Transverse colon (tissue), 4 donors: ENCODE data around the gene RHBDL1. TPM values are rescaled to one million over a fixed set of nuclear protein-coding genes. Genes with fewer than 3 reads are reported as not detected.

Source experiments
- DNase-seq: peaks from one replicate; pipeline ENCODE4 v3.0.0-alpha.2; 2019
- H3K27ac ChIP-seq, 4 donors: fragments of 200-600 bp; sonication (generic); 2 replicates each; pipeline ENCODE4 v1.5.1; 2016 to 2018; ENCODE audit warnings: inconsistent platforms in 4 of 4
- H3K27me3 ChIP-seq: fragments of 200-600 bp; sonication (generic); 2 replicates; pipeline ENCODE4 v1.5.1; 2017; ENCODE audit warnings: inconsistent platforms
- H3K36me3 ChIP-seq, 4 donors: fragments of 200-600 bp; sonication (generic); 2 replicates each; pipeline ENCODE4 v1.5.1; 2017 to 2019; ENCODE audit warnings: inconsistent platforms in 4 of 4
- H3K4me1 ChIP-seq, 4 donors: fragments of 200-600 bp; sonication (generic); 2 replicates each; pipeline ENCODE4 v1.5.1; 2017 to 2020; ENCODE audit warnings: inconsistent platforms in 4 of 4
- H3K4me3 ChIP-seq, 4 donors: fragments of 200-600 bp; sonication (generic); 1 replicate in 1 of 4; 2 replicates in 3 of 4; pipeline versions ENCODE4 v1.5.1 to v1.6.1; 2017 to 2019; ENCODE audit warnings: inconsistent platforms in 4 of 4
- H3K9me3 ChIP-seq, 2 donors: fragments of 200-600 bp; sonication (generic); 2 replicates each; pipeline ENCODE4 v1.5.1; 2017 to 2019; ENCODE audit warnings: inconsistent platforms in 2 of 2
- EP300 ChIP-seq: sonication (generic); formaldehyde crosslinking; IDR thresholded peaks from one replicate; pipeline ENCODE4 v1.6.1; 2017; ENCODE audit warnings: antibody characterized with exemption, low read depth
- POLR2A ChIP-seq: fragments of 450-650 bp; IDR thresholded peaks from one replicate; pipeline ENCODE4 v1.6.1; 2016; ENCODE audit warnings: antibody characterized with exemption, mild to moderate bottlenecking, moderate library complexity
- POLR2AphosphoS5 ChIP-seq, 3 donors: sonication (generic); formaldehyde crosslinking; IDR thresholded peaks; one replicate each; pipeline ENCODE4 v1.6.1; 2016; ENCODE audit warnings: antibody characterized with exemption in 3 of 3
- WGBS, 2 donors: methylation state at CpG; one replicate each; pipeline ENCODE4 v1.1.5; 2018; ENCODE audit warnings: low coverage in 1 of 2; 5-methylcytosine and 5-hydroxymethylcytosine counted together
- in situ Hi-C, 4 donors: fragments of 200-750 bp; cut with MboI; loops; one replicate each; pipeline versions ENCODE4 v1.15.0 to v1.15.1; 2017; ENCODE audit warnings: low sequenced_read_pairs in 3 of 4, low pct_ligation_motif_present in 1 of 4, low pct_unique_long_range_greater_than_20kb in 1 of 4
- intact Hi-C: fragments of 100-400 bp; cut with DNase I; formaldehyde crosslinking; loops from one replicate; pipeline ENCODE4 v1.15.1; 2023; ENCODE audit warnings: low total_unique reads
- total RNA-seq, 4 donors: library from RNA; depleted of rRNA; stranded (reverse); fragments of >200 nt; gene quantifications; one replicate each; pipeline ENCODE4 v1.1.0, GENCODE V29; 2016
- TF ChIP-seq, protein P1 (sequence below), 5 experiments: fragments of 200-600 bp in 3 of 5; fragments of 450-650 bp in 2 of 5; sonication (generic) in 3 of 5; IDR thresholded peaks; 1 replicate in 2 of 5; 2 replicates in 3 of 5; pipeline ENCODE4 v1.5.1; 2016 to 2017; ENCODE audit warnings: antibody characterized with exemption in 5 of 5, inconsistent platforms in 3 of 5, mild to moderate bottlenecking in 2 of 5, moderate library complexity in 1 of 5

The RHBDL1 gene
- total RNA-seq, 4 donors from 2014 or later = 1.8 to 39.3 (median 8.1) TPM

DNA sequence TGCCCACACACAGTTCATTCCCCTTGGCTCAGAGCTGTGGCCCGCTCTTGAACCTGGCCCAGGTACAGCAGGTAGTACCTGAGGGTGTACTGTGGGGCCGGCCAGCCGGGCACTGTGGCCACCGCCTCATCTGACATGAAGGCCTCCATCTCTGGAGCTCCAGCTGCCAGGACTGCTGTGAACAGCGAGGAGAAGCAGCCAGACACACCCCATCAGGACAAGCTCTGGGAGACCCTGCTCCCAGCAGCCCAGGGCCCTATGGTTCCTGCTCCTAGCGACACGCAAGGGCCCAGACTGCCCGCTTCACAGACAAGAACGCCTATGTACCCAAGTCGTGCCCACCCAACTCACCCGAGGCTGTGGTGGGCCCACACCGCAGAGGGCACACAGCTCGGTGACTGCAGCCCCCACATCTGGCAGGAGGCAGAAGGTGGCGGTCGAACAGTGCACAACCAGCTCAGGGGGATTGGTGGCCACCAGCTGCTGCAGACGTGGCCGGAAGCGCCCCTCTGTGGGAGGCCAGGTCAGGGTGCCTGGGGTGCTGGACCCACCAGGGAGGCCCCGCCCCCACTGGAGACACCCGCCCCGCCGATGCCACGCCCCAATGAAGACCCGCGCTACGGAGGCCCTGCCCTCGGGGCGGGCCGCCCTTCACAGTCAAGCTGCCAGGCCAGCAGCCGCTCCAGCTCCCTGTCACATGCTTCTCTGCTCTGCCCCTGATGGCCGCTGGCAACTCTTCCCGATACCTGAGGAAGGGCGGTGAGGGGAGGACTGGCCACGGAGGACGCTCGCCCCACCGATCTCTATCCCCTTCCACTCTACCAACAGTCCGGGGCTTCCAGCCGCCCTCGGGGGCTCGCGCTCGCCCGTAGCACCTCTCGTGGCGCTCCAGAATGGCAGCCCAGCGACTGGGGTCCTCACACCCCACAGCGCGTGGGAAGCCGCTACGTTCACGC lies 3.7 kb downstream of the RHBDL1 start:
- Histone ChIP-seq H3K27ac (peak overlapping the region; percentile 91 to 96 (median 95)), H3K36me3 (peaks cover 0 to 9% (median 0%) of the 10 kb centered on the region in 4 donors), H3K9me3 (no peaks in the 10 kb centered on the region), H3K4me1 (peaks cover 45 to 83% (median 64%) of the 10 kb centered on the region in 4 donors), H3K27me3 (no peaks in the 10 kb centered on the region), H3K4me3 (peak overlapping the region; percentile 25 to 81 (median 49))
- intact Hi-C loops (no loop called here), in situ Hi-C loops (no loop called here)
- 29% methylated on average over 35 of the region's 52 CpGs; no CpG with 5 or more reads in 1 of the 2 donors for WGBS, 2 donors
- DNase-seq = peak; percentile 74
- TF ChIP-seq POLR2AphosphoS5 (IDR thresholded peaks at IDR 0.05) (no peak), POLR2A (peak; percentile 5)

DNA sequence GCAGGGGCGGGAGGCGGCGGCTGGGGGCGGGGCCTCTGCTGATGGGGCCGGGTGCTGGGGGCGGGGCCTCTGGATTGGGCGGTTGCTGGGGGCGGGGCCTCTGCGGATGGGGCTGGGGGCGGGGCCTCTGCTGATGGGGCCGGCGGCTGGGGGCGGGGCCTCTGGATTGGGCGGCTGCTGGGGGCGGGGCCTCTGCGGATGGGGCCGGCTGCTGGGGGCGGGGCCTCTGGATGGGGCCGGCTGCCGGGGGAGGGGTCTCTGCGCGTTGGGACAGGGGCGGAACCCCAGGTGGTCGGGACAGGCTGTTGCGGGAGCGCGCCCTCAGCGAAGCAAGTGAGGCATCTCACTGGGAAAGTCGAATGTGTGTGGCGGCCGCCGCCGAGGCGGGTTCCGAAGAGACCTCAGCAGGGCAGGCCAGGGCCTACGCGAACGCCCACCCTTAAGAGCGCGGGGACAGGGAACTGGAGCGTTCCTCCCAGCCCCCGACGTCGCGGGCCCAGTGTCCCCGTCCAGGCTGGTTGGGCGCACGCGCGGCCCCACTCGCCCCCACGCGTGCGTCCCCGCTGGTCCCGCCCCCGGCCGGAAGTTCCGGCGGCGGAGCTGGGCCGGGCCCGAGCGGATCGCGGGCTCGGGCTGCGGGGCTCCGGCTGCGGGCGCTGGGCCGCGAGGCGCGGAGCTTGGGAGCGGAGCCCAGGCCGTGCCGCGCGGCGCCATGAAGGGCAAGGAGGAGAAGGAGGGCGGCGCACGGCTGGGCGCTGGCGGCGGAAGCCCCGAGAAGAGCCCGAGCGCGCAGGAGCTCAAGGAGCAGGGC lies 4.5 kb downstream of the RHBDL1 start, which contains the start of gene STUB1:
TSS of gene STUB1 (plus strand) at position 597 of the 811 bp plus-strand sequence. CDS start at position 713, 116 bp downstream.
- DNase-seq = peak; percentile 92
- 0% methylated on average over 54 of the region's 91 CpGs; no CpG with 5 or more reads in 1 of the 2 donors for WGBS, 2 donors
- intact Hi-C loops = no loop called here
- Histone ChIP-seq H3K36me3 (peaks cover 0 to 9% (median 0%) of the 10 kb centered on the region in 4 donors), H3K27me3 (no peaks in the 10 kb centered on the region), H3K27ac (peak within 1 kb of the TSS; percentile 91 to 96 (median 95)), H3K4me3 (peak within 1 kb of the TSS; percentile 69 to 86 (median 79)), H3K9me3 (no peaks in the 10 kb centered on the region), H3K4me1 (peaks cover 44 to 81% (median 65%) of the 10 kb centered on the region in 4 donors)
- no peak for TF ChIP-seq EP300
- peak in 2 of 3 donors; percentile 59 to 74 for TF ChIP-seq POLR2AphosphoS5 (IDR thresholded peaks at IDR 0.05)
- peak; percentile 44 for TF ChIP-seq POLR2A
- TF ChIP-seq, protein P1, sequence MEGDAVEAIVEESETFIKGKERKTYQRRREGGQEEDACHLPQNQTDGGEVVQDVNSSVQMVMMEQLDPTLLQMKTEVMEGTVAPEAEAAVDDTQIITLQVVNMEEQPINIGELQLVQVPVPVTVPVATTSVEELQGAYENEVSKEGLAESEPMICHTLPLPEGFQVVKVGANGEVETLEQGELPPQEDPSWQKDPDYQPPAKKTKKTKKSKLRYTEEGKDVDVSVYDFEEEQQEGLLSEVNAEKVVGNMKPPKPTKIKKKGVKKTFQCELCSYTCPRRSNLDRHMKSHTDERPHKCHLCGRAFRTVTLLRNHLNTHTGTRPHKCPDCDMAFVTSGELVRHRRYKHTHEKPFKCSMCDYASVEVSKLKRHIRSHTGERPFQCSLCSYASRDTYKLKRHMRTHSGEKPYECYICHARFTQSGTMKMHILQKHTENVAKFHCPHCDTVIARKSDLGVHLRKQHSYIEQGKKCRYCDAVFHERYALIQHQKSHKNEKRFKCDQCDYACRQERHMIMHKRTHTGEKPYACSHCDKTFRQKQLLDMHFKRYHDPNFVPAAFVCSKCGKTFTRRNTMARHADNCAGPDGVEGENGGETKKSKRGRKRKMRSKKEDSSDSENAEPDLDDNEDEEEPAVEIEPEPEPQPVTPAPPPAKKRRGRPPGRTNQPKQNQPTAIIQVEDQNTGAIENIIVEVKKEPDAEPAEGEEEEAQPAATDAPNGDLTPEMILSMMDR (IDR thresholded peaks at IDR 0.05) = no peak
- in situ Hi-C loops = no loop called here

DNA sequence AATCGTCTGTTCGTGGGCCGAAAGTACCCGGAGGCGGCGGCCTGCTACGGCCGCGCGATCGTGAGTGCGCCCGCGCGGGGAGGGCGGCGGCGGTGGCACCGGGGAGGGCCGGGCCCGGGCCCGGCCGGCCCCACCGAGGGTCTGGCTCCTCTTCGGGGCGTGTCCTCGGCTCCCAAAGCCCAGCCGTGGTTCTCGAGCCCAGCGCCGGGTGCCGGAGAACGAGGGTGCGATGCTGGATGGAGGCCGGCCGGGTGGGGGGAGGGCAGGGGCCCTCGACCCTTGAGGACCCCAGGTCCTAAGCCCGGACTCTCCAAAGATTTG lies 5.1 kb downstream of the RHBDL1 start:
- TF ChIP-seq, protein P1 (IDR thresholded peaks at IDR 0.05) = no peak
- TF ChIP-seq POLR2A = no peak
- TF ChIP-seq POLR2AphosphoS5 (IDR thresholded peaks at IDR 0.05) = no peak
- TF ChIP-seq EP300 = no peak
- H3K36me3 ChIP-seq = peaks cover 0 to 9% (median 0%) of the 10 kb centered on the region in 4 donors
- 1% methylated on average over 27 of the region's 38 CpGs; no CpG with 5 or more reads in 1 of the 2 donors for WGBS, 2 donors
- no peaks in the 10 kb centered on the region for H3K9me3 ChIP-seq
- peaks cover 42 to 80% (median 64%) of the 10 kb centered on the region in 4 donors for H3K4me1 ChIP-seq
- H3K27ac ChIP-seq = peak overlapping the region; percentile 91 to 96 (median 95)
- H3K27me3 ChIP-seq = no peaks in the 10 kb centered on the region
- DNase-seq = no peak
- in situ Hi-C loops = no loop called here
- H3K4me3 ChIP-seq = peak overlapping the region; percentile 69 to 86 (median 79)
- intact Hi-C loops = no loop called here

DNA sequence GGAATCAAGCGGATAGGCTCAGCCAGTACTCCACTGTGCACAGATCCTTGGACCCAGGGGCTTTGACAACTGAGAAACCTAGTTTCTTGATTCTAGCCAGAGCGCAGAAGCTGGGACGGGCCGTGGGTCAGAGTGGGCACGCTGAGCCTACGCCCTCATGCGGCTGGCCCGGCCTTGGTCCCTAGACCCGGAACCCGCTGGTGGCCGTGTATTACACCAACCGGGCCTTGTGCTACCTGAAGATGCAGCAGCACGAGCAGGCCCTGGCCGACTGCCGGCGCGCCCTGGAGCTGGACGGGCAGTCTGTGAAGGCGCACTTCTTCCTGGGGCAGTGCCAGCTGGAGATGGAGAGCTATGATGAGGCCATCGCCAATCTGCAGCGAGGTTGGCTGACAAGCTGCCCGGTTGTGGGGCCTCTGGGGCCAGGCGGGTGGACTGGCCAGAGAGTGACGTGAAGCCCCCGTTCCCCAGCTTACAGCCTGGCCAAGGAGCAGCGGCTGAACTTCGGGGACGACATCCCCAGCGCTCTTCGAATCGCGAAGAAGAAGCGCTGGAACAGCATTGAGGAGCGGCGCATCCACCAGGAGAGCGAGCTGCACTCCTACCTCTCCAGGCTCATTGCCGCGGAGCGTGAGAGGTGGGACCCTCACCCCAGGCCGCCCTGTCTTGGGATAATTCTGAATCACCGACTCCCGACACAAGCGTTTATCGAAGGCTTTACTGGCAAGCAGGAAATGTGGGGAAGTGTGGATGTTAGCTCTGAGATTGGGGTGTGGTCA lies 5.7 kb downstream of the RHBDL1 start:
- H3K4me3 ChIP-seq = peak overlapping the region; percentile 69 to 86 (median 79)
- 48% methylated on average over 39 of the region's 44 CpGs; no CpG with 5 or more reads in 1 of the 2 donors for WGBS, 2 donors
- no peaks in the 10 kb centered on the region for H3K27me3 ChIP-seq
- DNase-seq = peak; percentile 56
- H3K4me1 ChIP-seq = peaks cover 40 to 75% (median 61%) of the 10 kb centered on the region in 4 donors
- H3K27ac ChIP-seq = peak overlapping the region; percentile 91 to 96 (median 95)
- H3K9me3 ChIP-seq = no peaks in the 10 kb centered on the region
- in situ Hi-C loops (no loop called here), intact Hi-C loops (no loop called here)
- peaks cover 0 to 9% (median 0%) of the 10 kb centered on the region in 4 donors for H3K36me3 ChIP-seq
- TF ChIP-seq POLR2AphosphoS5 (IDR thresholded peaks at IDR 0.05) = peak in 1 of 3 donors; percentile 8
- TF ChIP-seq, protein P1 (IDR thresholded peaks at IDR 0.05) = peak in 1 of 5 experiments; percentile 8
- TF ChIP-seq POLR2A = no peak
- TF ChIP-seq EP300 = no peak
